ENCODE measurements around the gene ZNF526.
"Not testable (repeated sequence)": the region's sequence is repeated elsewhere in the genome, so short reads cannot be mapped to it uniquely, and the experiment has no call there.

The ZNF526 gene

GRCh38 chr19:42266928-42267603, 47.0 kb downstream of the ZNF526 start:
- not testable (repeated sequence) for DNase-seq

DNA sequence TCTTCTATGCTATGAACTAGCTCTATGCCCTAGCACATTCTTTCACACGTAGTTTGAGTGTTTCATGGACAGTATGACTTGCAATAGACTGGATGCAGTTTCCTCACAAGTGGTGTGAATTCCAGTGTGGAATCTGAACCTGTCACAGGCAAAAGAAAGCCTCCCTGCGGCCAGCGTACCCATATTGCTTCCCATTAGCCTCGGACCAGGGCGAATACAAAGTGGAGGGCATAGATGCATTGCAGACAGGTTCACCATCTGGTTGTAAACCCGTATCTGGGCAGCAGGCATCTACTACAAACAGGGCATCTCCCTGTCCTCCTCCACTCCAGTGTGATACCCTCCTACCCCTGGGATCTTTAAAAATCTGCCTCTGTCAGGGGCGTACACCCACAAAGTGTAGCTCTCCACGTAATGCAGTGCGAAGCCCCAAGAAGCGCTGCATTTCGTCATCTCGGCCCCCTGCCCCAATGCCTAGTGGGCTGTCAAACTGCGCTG, 47.6 kb downstream of the ZNF526 start:
- DNase-seq: no peak

GRCh38 chr19:42268142-42268703, 48.1 kb downstream of the ZNF526 start:
- peak; percentile 99 to 100 for DNase-seq

- peak; percentile 100 for DNase-seq
These were observed 48.8 kb downstream of the ZNF526 start, which contains the start of gene CIC for GRCh38 chr19:42268704-42269477. Gene CIC, plus strand, starts transcription at chr19:42269252. Its CDS starts 2,532 bp downstream, at chr19:42271784.

GRCh38 chr19:42269478-42270345, 49.6 kb downstream of the ZNF526 start:
- DNase-seq: no peak

GRCh38 chr19:42270346-42271044, 50.4 kb downstream of the ZNF526 start:
- DNase-seq: peak; percentile 33 to 52

DNA sequence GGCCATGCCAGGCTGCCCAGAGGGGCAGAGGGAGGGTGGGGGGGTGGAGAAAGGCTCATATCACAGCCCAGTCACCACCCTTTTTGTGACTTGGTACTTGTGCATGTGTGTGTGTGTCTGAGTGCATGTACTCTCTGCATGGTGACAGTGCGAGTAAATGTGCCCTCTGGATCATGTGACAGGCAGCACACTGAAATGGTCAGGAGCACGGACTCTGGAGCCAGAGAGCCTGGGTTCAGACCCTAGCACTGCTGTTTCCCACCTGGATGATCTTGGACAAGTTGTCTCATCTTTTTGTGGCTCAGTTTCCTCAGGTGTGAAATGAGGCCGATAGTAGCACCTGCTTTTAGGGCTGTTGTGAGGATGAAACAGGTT, 50.9 kb downstream of the ZNF526 start:
- DNase-seq: no peak

DNA sequence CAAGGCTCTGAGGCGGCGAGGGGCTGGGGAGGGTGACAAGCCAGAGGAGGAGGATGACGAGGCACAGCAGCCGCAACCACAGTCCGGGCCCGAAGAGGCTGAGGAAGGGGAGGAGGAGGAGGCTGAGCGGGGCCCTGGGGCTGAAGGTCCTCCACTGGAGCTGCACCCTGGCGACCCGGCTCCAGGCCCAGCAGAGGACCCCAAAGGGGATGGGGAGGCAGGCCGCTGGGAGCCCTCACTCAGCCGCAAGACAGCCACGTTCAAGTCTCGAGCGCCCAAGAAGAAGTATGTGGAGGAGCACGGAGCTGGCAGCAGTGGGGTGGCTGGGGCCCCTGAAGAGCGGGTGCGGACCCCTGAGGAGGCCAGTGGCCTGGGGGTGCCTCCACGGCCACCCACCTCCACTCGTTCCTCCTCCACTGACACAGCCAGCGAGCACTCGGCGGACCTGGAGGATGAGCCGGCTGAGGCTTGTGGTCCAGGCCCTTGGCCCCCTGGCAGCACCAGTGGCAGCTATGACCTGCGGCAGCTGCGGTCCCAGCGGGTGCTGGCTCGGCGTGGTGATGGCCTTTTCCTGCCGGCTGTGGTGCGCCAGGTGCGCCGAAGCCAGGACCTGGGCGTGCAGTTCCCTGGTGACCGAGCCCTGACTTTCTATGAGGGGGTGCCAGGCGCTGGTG, 51.9 kb downstream of the ZNF526 start:
- no peak for DNase-seq

DNA sequence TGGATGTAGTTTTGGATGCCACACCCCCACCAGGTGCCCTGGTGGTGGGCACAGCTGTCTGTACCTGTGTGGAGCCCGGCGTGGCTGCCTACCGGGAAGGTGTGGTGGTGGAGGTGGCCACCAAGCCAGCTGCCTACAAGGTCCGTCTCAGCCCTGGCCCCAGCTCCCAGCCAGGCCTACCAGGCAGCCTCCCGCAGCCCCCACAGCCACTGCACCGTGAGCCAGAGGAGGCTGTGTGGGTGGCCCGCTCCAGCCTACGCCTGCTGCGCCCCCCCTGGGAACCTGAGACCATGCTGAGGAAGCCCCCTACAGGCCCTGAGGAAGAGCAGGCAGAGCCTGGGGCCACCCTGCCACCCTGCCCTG, 52.4 kb downstream of the ZNF526 start:
- DNase-seq: no peak

DNA sequence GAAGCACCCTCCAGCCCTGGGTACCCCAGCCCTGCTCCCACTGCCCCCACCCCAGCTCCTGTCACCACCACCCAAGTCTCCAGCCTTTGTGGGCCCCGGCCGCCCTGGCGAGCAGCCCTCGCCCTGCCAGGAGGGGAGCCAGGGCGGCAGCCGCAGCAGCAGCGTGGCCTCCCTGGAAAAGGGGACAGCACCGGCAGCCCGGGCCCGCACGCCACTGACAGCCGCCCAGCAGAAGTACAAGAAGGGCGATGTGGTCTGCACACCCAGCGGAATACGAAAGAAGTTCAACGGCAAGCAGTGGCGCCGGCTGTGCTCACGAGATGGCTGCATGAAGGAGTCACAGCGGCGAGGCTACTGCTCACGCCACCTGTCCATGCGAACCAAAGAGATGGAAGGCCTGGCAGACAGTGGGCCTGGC, 52.9 kb downstream of the ZNF526 start:
- no peak for DNase-seq

DNA sequence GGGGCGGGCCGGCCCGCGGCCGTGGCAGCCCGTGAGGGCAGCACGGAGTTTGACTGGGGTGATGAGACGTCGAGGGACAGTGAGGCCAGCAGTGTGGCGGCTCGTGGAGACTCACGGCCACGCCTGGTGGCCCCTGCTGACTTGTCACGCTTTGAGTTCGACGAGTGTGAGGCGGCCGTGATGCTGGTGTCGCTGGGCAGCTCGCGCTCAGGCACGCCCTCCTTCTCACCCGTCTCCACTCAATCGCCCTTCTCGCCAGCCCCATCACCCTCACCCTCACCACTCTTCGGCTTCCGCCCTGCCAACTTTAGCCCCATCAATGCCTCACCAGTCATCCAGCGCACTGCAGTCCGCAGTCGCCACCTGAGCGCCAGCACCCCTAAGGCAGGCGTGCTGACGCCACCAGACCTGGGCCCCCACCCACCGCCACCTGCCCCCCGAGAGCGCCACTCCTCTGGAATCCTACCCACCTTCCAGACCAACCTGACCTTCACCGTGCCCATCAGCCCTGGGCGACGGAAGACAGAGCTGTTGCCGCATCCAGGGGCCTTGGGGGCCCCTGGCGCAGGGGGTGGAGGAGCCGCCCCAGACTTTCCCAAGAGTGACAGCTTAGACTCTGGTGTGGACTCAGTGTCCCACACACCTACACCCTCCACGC, 53.4 kb downstream of the ZNF526 start:
- DNase-seq: no peak

DNA sequence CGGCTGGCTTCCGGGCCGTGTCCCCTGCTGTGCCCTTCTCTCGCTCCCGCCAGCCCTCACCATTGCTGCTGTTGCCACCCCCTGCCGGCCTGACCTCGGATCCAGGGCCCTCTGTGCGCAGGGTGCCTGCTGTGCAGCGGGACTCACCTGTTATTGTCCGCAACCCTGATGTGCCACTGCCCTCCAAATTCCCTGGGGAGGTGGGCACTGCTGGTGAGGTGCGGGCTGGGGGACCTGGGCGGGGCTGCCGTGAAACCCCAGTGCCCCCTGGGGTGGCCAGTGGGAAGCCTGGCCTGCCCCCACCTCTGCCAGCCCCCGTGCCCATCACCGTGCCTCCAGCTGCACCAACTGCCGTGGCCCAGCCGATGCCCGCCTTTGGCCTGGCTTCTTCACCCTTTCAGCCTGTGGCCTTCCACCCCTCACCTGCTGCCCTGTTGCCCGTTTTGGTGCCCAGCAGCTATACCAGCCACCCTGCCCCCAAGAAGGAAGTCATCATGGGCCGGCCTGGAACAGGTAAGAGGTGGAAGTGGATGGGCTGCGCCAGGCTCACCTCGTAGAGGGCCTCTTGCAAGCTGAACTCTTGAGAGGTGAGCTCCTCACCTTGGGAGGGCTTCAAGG, 54.1 kb downstream of the ZNF526 start:
- DNase-seq: no peak

- DNase-seq: no peak
These were observed 55.0 kb downstream of the ZNF526 start for GRCh38 chr19:42275103-42275502.

- no peak for DNase-seq
These were observed 55.4 kb downstream of the ZNF526 start for GRCh38 chr19:42275517-42275916.

DNA sequence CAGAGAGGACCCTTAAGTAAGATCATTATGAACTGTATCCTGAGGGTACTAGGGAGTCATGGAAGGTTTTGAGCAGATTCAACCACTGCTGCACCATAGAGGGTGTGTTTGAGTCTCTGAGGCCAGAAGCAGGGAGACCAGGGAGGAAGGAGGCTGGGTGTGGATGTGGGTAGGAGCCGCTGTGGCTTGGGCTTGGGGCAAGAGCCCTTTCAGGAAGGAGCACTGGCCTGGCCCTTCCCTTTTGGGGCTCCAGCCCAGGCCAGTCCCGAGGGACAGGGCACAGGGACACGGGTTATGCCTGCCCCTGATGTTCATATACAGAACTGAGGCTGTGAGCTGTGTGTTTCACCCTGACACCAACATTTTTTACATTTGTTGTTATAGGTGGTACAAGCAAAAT, 56.2 kb downstream of the ZNF526 start:
- no peak for DNase-seq

DNA sequence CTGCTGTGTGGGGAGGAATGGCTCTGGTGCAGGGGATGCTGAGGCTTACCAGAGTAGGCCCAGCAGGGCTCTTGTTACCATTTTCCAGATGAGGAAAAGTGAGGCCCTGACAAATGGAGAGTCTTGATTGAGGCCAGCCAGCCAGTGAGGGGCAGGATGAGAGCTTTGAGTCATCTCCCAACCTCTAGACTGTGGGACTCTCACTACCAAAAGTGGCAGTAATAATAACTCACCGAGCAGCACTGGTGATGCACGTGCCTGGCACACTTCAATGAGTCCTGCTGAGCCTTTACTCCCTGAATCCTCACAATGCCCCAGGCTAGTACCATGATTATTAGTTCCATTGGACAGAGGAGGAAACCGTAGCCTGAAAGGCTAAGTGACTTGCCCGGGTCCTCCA, 56.7 kb downstream of the ZNF526 start:
- DNase-seq: no peak
